ENCODE data around the gene NDUFB7.

DNA sequence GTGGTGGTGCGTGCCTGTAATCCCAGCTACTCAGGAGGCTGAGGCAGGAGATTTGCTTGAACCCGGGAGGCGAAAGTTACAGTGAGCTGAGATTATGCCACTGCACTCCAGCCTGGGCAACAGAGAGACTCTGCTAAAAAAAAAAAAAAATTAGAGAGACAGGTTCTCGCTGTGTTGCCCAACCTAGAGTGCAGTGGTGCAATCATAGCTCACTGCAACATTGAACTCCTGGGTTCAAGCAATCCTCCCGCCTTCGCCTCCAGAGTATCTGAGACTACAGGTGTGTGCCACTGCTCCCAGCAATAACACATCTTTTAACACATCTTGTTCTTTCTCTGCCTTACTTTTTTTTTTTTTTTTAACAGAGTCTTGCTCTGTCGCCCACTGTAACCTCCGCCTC is 43.8 kb upstream of the NDUFB7 start:
- TF ChIP-seq, protein P1, sequence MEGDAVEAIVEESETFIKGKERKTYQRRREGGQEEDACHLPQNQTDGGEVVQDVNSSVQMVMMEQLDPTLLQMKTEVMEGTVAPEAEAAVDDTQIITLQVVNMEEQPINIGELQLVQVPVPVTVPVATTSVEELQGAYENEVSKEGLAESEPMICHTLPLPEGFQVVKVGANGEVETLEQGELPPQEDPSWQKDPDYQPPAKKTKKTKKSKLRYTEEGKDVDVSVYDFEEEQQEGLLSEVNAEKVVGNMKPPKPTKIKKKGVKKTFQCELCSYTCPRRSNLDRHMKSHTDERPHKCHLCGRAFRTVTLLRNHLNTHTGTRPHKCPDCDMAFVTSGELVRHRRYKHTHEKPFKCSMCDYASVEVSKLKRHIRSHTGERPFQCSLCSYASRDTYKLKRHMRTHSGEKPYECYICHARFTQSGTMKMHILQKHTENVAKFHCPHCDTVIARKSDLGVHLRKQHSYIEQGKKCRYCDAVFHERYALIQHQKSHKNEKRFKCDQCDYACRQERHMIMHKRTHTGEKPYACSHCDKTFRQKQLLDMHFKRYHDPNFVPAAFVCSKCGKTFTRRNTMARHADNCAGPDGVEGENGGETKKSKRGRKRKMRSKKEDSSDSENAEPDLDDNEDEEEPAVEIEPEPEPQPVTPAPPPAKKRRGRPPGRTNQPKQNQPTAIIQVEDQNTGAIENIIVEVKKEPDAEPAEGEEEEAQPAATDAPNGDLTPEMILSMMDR (conservative IDR thresholded peaks at IDR 0.05): no peak
- no peak for TF ChIP-seq EZH2 (IDR thresholded peaks at IDR 0.05; ENCODE audit: low read depth)
